ENCODE measurements around the gene DENND1B.
A peak's percentile ranks its signal among the peaks of the same experiment; 100 is the strongest.
"Not testable (repeated sequence)": the region's sequence is repeated elsewhere in the genome, so short reads cannot be mapped to it uniquely, and the experiment has no call there.

The DENND1B gene

GRCh38 chr1:197541411-197541810 is 233.9 kb downstream of the DENND1B start:
- DNase-seq = no peak

- peak; percentile 14 for DNase-seq
Measured at GRCh38 chr1:197526736-197527371, 248.4 kb downstream of the DENND1B start.

GRCh38 chr1:197521118-197521739 is 254.1 kb downstream of the DENND1B start:
- no peak for DNase-seq

- no peak for DNase-seq
Measured at GRCh38 chr1:197519741-197520334, 255.4 kb downstream of the DENND1B start.

- DNase-seq = no peak
Measured at GRCh38 chr1:197515421-197515820, 259.9 kb downstream of the DENND1B start.

- no peak for DNase-seq
Measured at GRCh38 chr1:197510691-197511378, 264.4 kb downstream of the DENND1B start.

GRCh38 chr1:197496722-197497121 is 278.6 kb downstream of the DENND1B start:
- DNase-seq = no peak

DNA sequence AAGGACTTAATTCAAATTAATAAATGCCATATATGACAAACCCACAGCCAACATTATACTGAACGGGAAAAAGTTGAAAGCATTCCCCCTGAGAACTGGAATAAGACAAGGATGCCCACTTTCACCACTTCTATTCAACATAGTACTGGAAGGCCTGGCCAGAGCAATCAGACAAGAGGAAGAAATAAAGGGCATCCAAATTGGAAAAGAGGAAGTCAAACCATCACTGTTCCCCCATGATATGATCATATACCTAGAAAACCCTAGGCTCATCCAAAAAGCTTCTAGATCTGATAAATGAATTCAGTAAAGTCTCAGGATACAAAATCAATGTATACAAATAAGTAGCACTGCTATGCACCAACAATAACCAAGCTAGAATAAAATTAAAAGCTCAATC is 283.8 kb downstream of the DENND1B start:
- DNase-seq = not testable (repeated sequence)

GRCh38 chr1:197486946-197487345 is 288.3 kb downstream of the DENND1B start:
- no peak for DNase-seq

GRCh38 chr1:197485790-197486189 is 289.5 kb downstream of the DENND1B start:
- DNase-seq = no peak

DNA sequence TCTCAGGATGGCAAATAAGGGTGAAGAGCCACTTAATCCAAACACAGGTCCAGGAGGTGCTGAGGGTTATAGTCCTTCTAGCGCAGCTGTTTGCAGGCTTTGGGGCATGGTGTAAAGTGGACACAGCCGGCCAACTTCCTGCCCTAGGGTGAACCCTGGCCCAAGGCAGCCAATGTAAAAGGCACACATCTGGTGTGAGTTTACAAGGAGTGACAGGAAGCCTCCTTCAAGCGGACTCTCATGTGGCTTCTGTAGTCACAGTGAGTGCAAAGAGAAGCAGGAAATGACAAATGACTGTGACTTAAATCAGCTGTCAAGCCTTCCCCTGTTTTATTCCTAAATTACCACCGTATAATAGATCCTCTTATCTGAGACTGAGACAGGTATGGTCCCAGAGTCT is 294.2 kb downstream of the DENND1B start:
- DNase-seq = no peak

DNA sequence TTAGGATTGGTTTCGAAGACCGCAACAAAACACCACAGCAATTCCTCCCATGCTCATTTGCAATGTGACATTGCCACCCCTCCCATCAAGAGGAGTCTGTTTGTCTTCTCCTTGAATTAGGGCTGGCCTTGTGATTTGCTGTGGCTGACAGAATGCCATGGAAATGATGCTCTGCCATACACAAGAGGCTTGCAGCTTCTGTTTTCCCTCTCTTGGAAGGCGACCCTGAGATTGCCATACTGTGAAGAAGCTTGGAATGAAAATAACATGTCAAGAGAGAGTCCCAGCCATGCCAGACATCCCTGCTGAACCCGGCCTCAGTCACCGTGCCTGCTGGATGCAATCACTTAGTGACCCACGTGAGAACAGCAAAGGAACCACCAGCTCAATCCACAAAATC is 294.8 kb downstream of the DENND1B start:
- no peak for DNase-seq

GRCh38 chr1:197472141-197472540 is 303.1 kb downstream of the DENND1B start:
- DNase-seq = no peak

- DNase-seq = no peak
Measured at GRCh38 chr1:197471248-197471985, 303.9 kb downstream of the DENND1B start.

DNA sequence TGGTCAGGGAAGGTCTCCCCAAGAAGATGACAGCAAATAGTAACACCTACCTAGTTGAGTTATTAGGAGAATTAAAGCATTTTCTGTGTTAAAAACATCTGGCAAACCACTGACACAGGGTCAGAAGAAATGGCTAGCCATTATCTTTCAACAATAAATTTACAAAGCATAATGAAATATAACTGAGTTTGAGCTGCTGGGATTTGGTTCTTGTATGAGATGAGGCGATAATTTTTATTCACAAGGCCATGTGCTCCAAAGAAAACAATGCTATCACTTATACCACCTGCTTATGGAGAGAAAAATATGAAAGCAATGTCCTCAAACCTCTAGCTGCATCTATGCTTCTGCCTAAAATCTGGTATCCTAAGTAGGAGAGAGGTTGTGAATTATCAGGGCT is 304.9 kb downstream of the DENND1B start:
- no peak for DNase-seq

- DNase-seq = no peak
Measured at GRCh38 chr1:197469620-197470210, 305.6 kb downstream of the DENND1B start.

DNA sequence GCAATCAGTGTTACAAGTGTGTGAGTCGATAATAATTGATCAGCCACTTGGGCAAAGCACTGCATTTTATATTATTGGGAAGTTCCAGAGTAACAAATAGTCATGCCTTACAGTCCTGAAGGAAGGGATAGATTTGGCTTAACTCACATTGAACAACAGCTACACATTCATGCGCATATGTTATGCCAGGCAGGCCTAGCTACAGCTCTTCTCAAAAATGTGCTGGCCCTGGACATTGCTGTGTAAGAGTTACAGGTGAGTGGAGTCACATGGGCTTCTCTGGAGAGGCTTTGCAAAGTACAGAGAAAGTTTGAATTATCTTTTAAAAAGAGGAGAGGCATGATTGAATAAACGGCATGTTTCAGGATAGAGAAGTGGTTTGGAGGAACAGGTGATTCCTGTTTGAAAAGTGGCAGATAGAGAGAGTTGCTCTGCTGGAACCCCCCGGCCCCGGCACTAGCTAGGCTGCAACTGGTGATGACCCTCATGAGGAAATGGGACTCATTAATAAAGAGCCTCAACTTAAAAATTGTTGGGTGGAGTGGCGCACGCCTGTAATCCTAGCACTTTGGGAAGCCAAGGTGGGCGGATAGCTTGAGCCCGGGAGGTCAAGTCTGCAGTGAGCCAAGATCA is 306.6 kb downstream of the DENND1B start:
- DNase-seq = no peak

- DNase-seq = no peak
Measured at GRCh38 chr1:197467881-197468280, 307.4 kb downstream of the DENND1B start.

DNA sequence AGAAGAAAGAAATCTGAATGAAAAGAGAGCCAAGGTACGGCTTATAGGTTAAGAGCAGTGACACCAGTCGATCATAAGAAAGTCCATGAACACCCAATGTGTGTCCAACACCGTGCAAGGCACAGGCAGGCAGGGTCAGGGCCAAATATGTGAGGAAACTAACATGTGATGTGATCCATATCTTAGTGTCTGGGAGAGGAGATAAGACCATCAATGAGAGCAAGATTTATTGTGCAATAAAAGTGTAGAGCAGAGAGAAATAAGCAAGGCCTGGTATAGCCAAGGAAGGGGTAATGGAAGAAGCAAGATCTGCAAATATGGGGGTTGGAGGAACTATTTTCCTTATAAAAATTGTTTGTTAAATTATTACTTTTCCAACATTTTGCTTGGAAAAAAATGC is 308.5 kb downstream of the DENND1B start:
- DNase-seq = no peak

DNA sequence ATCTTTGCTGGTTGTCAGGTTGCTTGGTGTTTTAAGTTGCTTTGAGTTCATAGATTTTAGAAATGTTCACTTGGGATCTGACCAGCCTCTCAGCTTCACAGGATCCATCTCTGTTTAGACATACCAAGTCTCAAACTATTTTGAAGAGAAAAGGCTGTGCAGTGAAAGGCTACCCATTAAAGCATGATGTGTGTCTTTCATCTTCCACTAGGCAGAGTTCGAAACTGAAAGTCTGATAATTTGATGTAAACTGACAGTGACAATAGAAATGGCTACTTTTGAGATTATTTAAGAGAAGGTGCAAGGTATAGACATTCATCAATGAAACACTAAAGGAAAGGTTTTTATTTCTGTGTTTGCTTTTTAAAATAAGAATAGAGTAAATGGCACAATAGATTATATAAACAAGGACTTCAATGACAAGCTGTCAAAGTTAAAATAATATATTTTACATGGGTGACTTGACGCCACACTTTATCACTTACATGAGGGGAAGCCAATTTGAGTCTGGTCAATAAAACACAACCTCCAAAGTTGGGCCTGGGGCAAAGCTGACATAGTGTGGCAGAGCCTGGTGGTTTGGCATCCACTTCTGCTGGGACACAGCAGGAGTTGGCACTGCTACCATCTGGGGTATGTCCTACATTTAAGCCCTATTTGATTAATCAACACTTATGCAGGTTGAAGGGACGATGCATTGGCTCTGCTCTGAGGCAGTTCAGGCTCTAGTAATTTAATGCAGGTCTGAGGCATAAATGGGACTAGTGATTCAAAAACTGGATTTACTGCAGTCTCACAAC is 309.6 kb downstream of the DENND1B start:
- DNase-seq = no peak

DNA sequence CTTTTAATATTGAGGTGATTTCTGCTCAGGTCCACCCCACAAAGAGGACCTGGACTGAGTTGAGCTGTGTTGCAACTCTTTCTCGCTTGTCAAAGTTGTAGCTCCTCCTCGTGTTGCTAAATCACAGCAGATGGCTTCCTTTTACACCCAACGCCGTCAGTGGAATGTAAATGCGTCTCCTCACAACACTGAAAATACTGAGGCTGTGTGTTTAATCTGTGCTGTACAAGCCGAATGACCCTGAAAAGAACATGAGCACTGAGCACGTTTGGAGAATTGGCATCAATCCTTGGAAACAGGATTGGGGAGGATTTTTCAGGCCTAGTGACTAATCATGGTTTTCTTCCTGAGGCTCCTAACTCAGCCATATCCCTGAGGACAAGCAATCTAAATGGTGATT is 311.2 kb downstream of the DENND1B start:
- DNase-seq = no peak

Data from NCI-H1417 treated with DMSO at 0.1 percent for 48 hours (cell line).